H1 (cell line): ENCODE data around the gene SEC63. TPM values are rescaled to one million over a fixed set of nuclear protein-coding genes. Genes with fewer than 3 reads are reported as not detected.

ENCODE experiments used
- BRCA1 ChIP-seq: IDR thresholded peaks from 2 replicates; pipeline ENCODE4 v1.6.1; 2012; ENCODE audit warnings: low read depth, low read length, improper control_type of control experiment
- CHD1 ChIP-seq: IDR thresholded peaks from 2 replicates; pipeline ENCODE4 v1.6.1; 2012; ENCODE audit warnings: low read depth, low read length, improper control_type of control experiment
- CHD7 ChIP-seq: fragments of 300-600 bp; sonication (generic); IDR thresholded peaks from 2 replicates; pipeline ENCODE4 v1.7.1; 2012; ENCODE audit warnings: low read length, moderate library complexity, mild to moderate bottlenecking, inconsistent platforms; ENCODE audit not compliant: insufficient replicate concordance
- CTCF ChIP-seq, 3 experiments: IDR thresholded peaks; 1 replicate in 2 of 3; 2 replicates in 1 of 3; pipeline versions ENCODE4 v1.5.1 to v1.6.1; 2011; ENCODE audit warnings: low read length in 3 of 3, mild to moderate bottlenecking in 3 of 3, inconsistent platforms in 2 of 3, low read depth in 1 of 3, moderate library complexity in 1 of 3; ENCODE audit not compliant: insufficient read depth in 1 of 3; ENCODE audit errors: control extremely low read depth in 1 of 3
- HDAC6 ChIP-seq: IDR thresholded peaks from one replicate; pipeline ENCODE4 v1.7.1; 2012; ENCODE audit warnings: low read depth, mild to moderate bottlenecking, inconsistent platforms, low read length, moderate library complexity
- PHF8 ChIP-seq: fragments of 200-600 bp; sonication (generic); conservative IDR thresholded peaks from 2 replicates; pipeline ENCODE4 v1.7.1; 2012; ENCODE audit warnings: low read depth, mild to moderate bottlenecking, inconsistent platforms, low read length, moderate library complexity
- POLR2A ChIP-seq, 2 experiments: IDR thresholded peaks; 1 replicate in 1 of 2; 2 replicates in 1 of 2; pipeline ENCODE4 v1.6.1; 2011; ENCODE audit warnings: low read depth in 2 of 2, low read length in 2 of 2, mild to moderate bottlenecking in 2 of 2; ENCODE audit errors: control extremely low read depth in 1 of 2
- SAP30 ChIP-seq: fragments of 300-600 bp; sonication (generic); IDR thresholded peaks from 2 replicates; pipeline ENCODE4 v1.7.1; 2012; ENCODE audit warnings: low read length, moderate library complexity, mild to moderate bottlenecking, inconsistent platforms; ENCODE audit not compliant: insufficient read depth, insufficient replicate concordance
- SP4 ChIP-seq: IDR thresholded peaks from 2 replicates; pipeline ENCODE4 v1.6.1; 2012; ENCODE audit warnings: low read length, inconsistent platforms
- polyA plus RNA-seq, 7 experiments: library from polyadenylated mRNA; depleted of rRNA in 3 of 7; stranded (reverse) in 5 of 7; unstranded in 2 of 7; fragments of >200 nt in 5 of 7; fragments of 200-250 nt in 2 of 7; gene quantifications; 1 replicate in 5 of 7; 2 replicates in 1 of 7; 4 replicates in 1 of 7; pipeline versions ENCODE4 v1.2.1 to v1.2.3, GENCODE V29; 2011 to 2013; ENCODE audit warnings: missing spikeins in 2 of 7, mixed read lengths in 2 of 7
- total RNA-seq: library from RNA; stranded (reverse); fragmentation: NEBNext Ultra II Directional; extraction: Animal tissue kit (Norgen Biotek cat#: 25700); gene quantifications from 2 replicates; pipeline ENCODE4 v1.2.1, GENCODE V29; 2021

SEC63 gene
- total and polyA plus RNA-seq, 2 of the 8 experiments (the other 6 are each of a cell fraction or from before 2014, with no cell fraction given) = 17.3 to 121 TPM

- TF ChIP-seq CHD7 = no peak
- peak; percentile 76 for TF ChIP-seq SAP30
- no peak for TF ChIP-seq BRCA1
- no peak for TF ChIP-seq CTCF (IDR thresholded peaks at IDR 0.05; ENCODE audit: control extremely low read depth in 1 of 3, insufficient read depth in 1 of 3, low read depth in 1 of 3, low read length in 3 of 3)
- TF ChIP-seq POLR2A (IDR thresholded peaks at IDR 0.05; ENCODE audit: control extremely low read depth in 1 of 2, low read depth in 2 of 2, low read length in 2 of 2) = peak in 1 of 2 experiments; percentile 14; a peak in 2 of 3 replicates
- TF ChIP-seq CHD1 = no peak
- TF ChIP-seq SP4 = no peak
- TF ChIP-seq HDAC6 = no peak
- TF ChIP-seq PHF8 = no peak; the same call in 1 of the 2 replicates
Observed at GRCh38 chr6:107957308-107957908, 600 bp downstream of the SEC63 start (continued).
